ENCODE data around the gene ZNF254.
"Not testable (repeated sequence)": the region's sequence is repeated elsewhere in the genome, so short reads cannot be mapped to it uniquely, and the experiment has no call there.

Gene ZNF254

GRCh38 chr19:24073807-24074206 lies 13.2 kb upstream of the ZNF254 start:
- no peak for DNase-seq

- DNase-seq = no peak
Measured at GRCh38 chr19:24074720-24075454, 12.1 kb upstream of the ZNF254 start.

- not testable (repeated sequence) for DNase-seq
Measured at GRCh38 chr19:24075530-24075929, 11.5 kb upstream of the ZNF254 start.

- no peak for DNase-seq
Measured at GRCh38 chr19:24078680-24079079, 8.3 kb upstream of the ZNF254 start.

GRCh38 chr19:24081056-24081455 lies 5.9 kb upstream of the ZNF254 start:
- DNase-seq = no peak

GRCh38 chr19:24098359-24098758 lies 11.4 kb downstream of the ZNF254 start:
- DNase-seq = no peak

GRCh38 chr19:24099829-24100228 lies 12.8 kb downstream of the ZNF254 start:
- no peak for DNase-seq

GRCh38 chr19:24100597-24100996 lies 13.6 kb downstream of the ZNF254 start:
- not testable (repeated sequence) for DNase-seq

GRCh38 chr19:24101459-24102115 lies 14.6 kb downstream of the ZNF254 start:
- peak; percentile 56 for DNase-seq

GRCh38 chr19:24127601-24128000 lies 40.6 kb downstream of the ZNF254 start:
- no peak for DNase-seq

- DNase-seq = no peak
Measured at GRCh38 chr19:24140099-24140498, 53.1 kb downstream of the ZNF254 start.

- DNase-seq = no peak
Measured at GRCh38 chr19:24140591-24140990, 53.6 kb downstream of the ZNF254 start.

- no peak for DNase-seq
Measured at GRCh38 chr19:24141612-24142011, 54.6 kb downstream of the ZNF254 start.

- DNase-seq = no peak
Measured at GRCh38 chr19:24142771-24143170, 55.8 kb downstream of the ZNF254 start.

- no peak for DNase-seq
Measured at GRCh38 chr19:24159707-24160106, 72.7 kb downstream of the ZNF254 start.

- no peak for DNase-seq
Measured at GRCh38 chr19:24166055-24166454, 79.1 kb downstream of the ZNF254 start.

- DNase-seq = no peak
Measured at GRCh38 chr19:24173882-24174281, 86.9 kb downstream of the ZNF254 start.

- no peak for DNase-seq
Measured at GRCh38 chr19:24177686-24178085, 90.7 kb downstream of the ZNF254 start.

GRCh38 chr19:24178207-24178606 lies 91.2 kb downstream of the ZNF254 start:
- no peak for DNase-seq

Data from islet precursor cell (in vitro differentiated cells).